ENCODE results near the gene ZDHHC4. TPM values are rescaled to one million over a fixed set of nuclear protein-coding genes. Genes with fewer than 3 reads are reported as not detected.
A peak's percentile ranks its signal among the peaks of the same experiment; 100 is the strongest.

ZDHHC4 gene
- total RNA-seq, 1 experiment from 2014 or later, result 62.0 TPM

- no peak for DNase-seq
- H2AFZ ChIP-seq (ENCODE audit: low read length), result no peak overlapping the region
- TF ChIP-seq, protein P1, sequence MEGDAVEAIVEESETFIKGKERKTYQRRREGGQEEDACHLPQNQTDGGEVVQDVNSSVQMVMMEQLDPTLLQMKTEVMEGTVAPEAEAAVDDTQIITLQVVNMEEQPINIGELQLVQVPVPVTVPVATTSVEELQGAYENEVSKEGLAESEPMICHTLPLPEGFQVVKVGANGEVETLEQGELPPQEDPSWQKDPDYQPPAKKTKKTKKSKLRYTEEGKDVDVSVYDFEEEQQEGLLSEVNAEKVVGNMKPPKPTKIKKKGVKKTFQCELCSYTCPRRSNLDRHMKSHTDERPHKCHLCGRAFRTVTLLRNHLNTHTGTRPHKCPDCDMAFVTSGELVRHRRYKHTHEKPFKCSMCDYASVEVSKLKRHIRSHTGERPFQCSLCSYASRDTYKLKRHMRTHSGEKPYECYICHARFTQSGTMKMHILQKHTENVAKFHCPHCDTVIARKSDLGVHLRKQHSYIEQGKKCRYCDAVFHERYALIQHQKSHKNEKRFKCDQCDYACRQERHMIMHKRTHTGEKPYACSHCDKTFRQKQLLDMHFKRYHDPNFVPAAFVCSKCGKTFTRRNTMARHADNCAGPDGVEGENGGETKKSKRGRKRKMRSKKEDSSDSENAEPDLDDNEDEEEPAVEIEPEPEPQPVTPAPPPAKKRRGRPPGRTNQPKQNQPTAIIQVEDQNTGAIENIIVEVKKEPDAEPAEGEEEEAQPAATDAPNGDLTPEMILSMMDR (conservative IDR thresholded peaks at IDR 0.05), result no peak
- H3K4me1 ChIP-seq (ENCODE audit: insufficient read depth, low read length), result no peaks in the 10 kb centered on the region
- no peak overlapping the region for H3K4me2 ChIP-seq (ENCODE audit: insufficient read depth, insufficient read length, low read length)
- H3K4ac ChIP-seq (ENCODE audit: low read depth, low read length), result no peak overlapping the region
- no peak overlapping the region for H2AK5ac ChIP-seq (ENCODE audit: insufficient read length, low read length)
- H3K27ac ChIP-seq (ENCODE audit: insufficient read length, low read depth, low read length), result no peak overlapping the region
- no peak overlapping the region for H2BK12ac ChIP-seq (ENCODE audit: insufficient read length, low read depth, low read length)
- no peak overlapping the region for H2BK20ac ChIP-seq (ENCODE audit: low read depth, low read length, poor library complexity, severe bottlenecking)
- H2BK120ac ChIP-seq (ENCODE audit: low read depth, low read length, poor library complexity, severe bottlenecking), result no peak overlapping the region
- Mint-ChIP-seq H3K4me1 (peaks cover 9 to 10% of the 10 kb centered on the region in 2 experiments), H3K9me3 (no peaks in the 10 kb centered on the region), H3K36me3 (ENCODE audit: insufficient read depth in 1 of 3, low read depth in 3 of 3) (peaks cover 28 to 74% (median 64%) of the 10 kb centered on the region in 3 experiments), H3K27ac (peak overlapping the region in 1 of 3 experiments; percentile 88; a peak in 2 of 7 replicates), H3K4me3 (peak overlapping the region; percentile 60 to 81), H3K27me3 (ENCODE audit: low read depth) (no peaks in the 10 kb centered on the region)
- no peaks in the 10 kb centered on the region for H4K20me1 ChIP-seq (ENCODE audit: control insufficient read depth, insufficient read depth, insufficient read length)
- no CpG with 5 or more reads among the region's 22 CpGs for WGBS (ENCODE audit: extremely low coverage, insufficient read length, low lambda C conversion rate)
- H2BK5ac ChIP-seq (ENCODE audit: insufficient read length, low read length), result no peak overlapping the region
- peaks cover 6% of the 10 kb centered on the region for H3K23me2 ChIP-seq (ENCODE audit: insufficient read length, low read depth, low read length, poor library complexity, severe bottlenecking)
- H3T11ph ChIP-seq (ENCODE audit: low read length), result no peak overlapping the region
- H3K18ac ChIP-seq (ENCODE audit: insufficient read length, low read depth, low read length), result no peak overlapping the region
- no peak overlapping the region for H4K91ac ChIP-seq (ENCODE audit: insufficient read length, low read depth, low read length)
- H3K23ac ChIP-seq (ENCODE audit: insufficient read length, low read depth, low read length), result no peak overlapping the region
- H3K9ac ChIP-seq (ENCODE audit: extremely low read depth, insufficient read length, low read length), result no peak overlapping the region
- no peak overlapping the region for H3K56ac ChIP-seq (ENCODE audit: insufficient read length, low read depth, low read length)
- H3K79me2 ChIP-seq (ENCODE audit: insufficient read depth, low read length), result no peaks in the 10 kb centered on the region
- no peak overlapping the region for H3K14ac ChIP-seq (ENCODE audit: insufficient read depth, low read length)
- no peak overlapping the region for H4K8ac ChIP-seq (replicated peaks; ENCODE audit: insufficient read length, low read depth, low read length)
- no peaks in the 10 kb centered on the region for H3K27me3 ChIP-seq (ENCODE audit: insufficient read depth, low read length)
- no peaks in the 10 kb centered on the region for H3K79me1 ChIP-seq (ENCODE audit: insufficient read depth, low read depth, low read length, poor library complexity, severe bottlenecking)
- no peaks in the 10 kb centered on the region for H3K9me3 ChIP-seq (ENCODE audit: control insufficient read depth, low read depth, low read length)
- no peak overlapping the region for H2BK15ac ChIP-seq (ENCODE audit: low read depth, low read length)
- H4K5ac ChIP-seq (ENCODE audit: insufficient read length, low read depth, low read length), result no peak overlapping the region
Measured at GRCh38 chr7:6589151-6589828, 12.0 kb downstream of the ZDHHC4 start.
